ENCODE data around the gene GRHL1.
A peak's percentile ranks its signal among the peaks of the same experiment; 100 is the strongest.

The GRHL1 gene

DNA sequence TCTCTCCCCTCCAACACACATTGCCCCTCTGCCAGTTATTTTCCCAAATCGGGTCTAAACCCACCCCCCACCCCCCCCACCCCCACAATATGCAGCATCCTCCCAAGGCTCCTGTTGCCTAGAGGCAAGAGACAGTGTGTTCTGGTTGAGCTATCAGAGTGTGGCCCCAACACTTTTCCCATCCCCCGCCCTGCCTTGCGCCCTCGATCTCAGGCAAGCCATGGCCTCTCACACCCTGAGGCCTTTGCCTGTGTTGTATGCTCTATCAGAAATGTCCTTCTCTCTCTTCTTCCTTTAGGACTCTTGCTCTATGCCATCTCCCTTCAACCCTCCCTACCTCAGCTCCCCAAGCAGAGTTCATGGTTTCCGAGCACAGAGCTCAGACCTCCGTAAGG lies 9.5 kb upstream of the GRHL1 start:
- Histone ChIP-seq H3K9me3 (replicated peaks in 1 of 2; ENCODE audit: control insufficient read depth in 2 of 2, insufficient read depth in 1 of 2, low read depth in 1 of 2, low read length in 2 of 2) (no peaks in the 10 kb centered on the region), H3K4me3 (ENCODE audit: low read length in 2 of 2) (no peak overlapping the region), H3K27ac (replicated peaks; ENCODE audit: low read length) (no peak overlapping the region), H3K18ac (ENCODE audit: low read length) (peak overlapping the region; percentile 12), H3K9ac (ENCODE audit: low read depth, low read length, poor library complexity) (no peak overlapping the region), H3K4me1 (ENCODE audit: control insufficient read depth in 2 of 2, insufficient read depth in 1 of 2, low read depth in 1 of 2, low read length in 2 of 2) (peaks cover 9 to 12% of the 10 kb centered on the region in 2 donors), H2BK120ac (ENCODE audit: low read depth, low read length) (no peak overlapping the region), H2BK15ac (ENCODE audit: low read length) (no peak overlapping the region), H4K91ac (ENCODE audit: low read depth, low read length, poor library complexity) (no peak overlapping the region), H4K8ac (ENCODE audit: low read depth, low read length) (peak overlapping the region; percentile 93), H3K23ac (ENCODE audit: low read depth, low read length, poor library complexity) (no peak overlapping the region), H3K79me1 (ENCODE audit: low read depth, low read length) (no peaks in the 10 kb centered on the region), H2BK12ac (ENCODE audit: low read length) (no peak overlapping the region), H3K14ac (ENCODE audit: low read length) (no peak overlapping the region), H2BK5ac (ENCODE audit: low read length) (no peak overlapping the region), H2AFZ (ENCODE audit: low read length) (no peak overlapping the region), H3K4ac (ENCODE audit: low read length) (no peak overlapping the region), H3K36me3 (replicated peaks in 1 of 2; ENCODE audit: control insufficient read depth in 2 of 2, insufficient read depth in 2 of 2, low read length in 2 of 2) (no peaks in the 10 kb centered on the region), H2AK5ac (ENCODE audit: low read depth, low read length) (no peak overlapping the region), H3K27me3 (ENCODE audit: control insufficient read depth in 3 of 3, insufficient read depth in 3 of 3, low read depth in 1 of 3, low read length in 3 of 3) (peaks cover 0 to 13% (median 0%) of the 10 kb centered on the region in 3 experiments), H3K4me2 (ENCODE audit: insufficient read depth, low read length, poor library complexity, severe bottlenecking) (no peak overlapping the region)
- WGBS, 2 donors (ENCODE audit: extremely low coverage in 2 of 2, insufficient read length in 2 of 2, insufficient replicate concordance in 1 of 2) = no CpG with 5 or more reads among the region's 6 CpGs
- DNase-seq (ENCODE audit: low spot score) = no peak

DNA sequence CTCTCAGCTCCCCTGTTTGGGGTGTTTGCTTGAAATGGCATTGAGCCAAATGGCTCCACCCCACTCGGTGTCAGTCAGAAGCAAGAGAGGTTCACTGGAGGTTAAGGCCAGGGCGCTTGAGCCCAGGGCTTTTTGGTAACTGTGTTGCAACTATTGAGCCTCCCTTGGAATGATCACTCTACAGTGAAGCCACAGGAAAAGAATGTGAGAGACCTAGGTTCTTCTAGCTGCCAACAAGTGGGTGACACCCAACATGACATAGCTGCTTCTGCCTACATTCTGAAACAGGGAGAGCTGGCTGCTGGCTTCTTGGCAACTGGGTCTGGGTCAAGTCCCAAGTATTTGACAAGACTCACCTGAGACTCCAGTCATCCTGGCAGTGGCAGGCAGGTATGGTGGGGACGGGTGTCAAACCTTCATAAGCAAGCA lies 7.1 kb upstream of the GRHL1 start:
- H3K4me3 ChIP-seq (ENCODE audit: low read length in 2 of 2) = no peak overlapping the region
- H2BK120ac ChIP-seq (ENCODE audit: low read depth, low read length) = no peak overlapping the region
- WGBS, 2 donors (ENCODE audit: extremely low coverage in 2 of 2, insufficient read length in 2 of 2, insufficient replicate concordance in 1 of 2) = no CpG with 5 or more reads among the region's 3 CpGs
- no peak for DNase-seq (ENCODE audit: low spot score)
- no peak overlapping the region for H3K14ac ChIP-seq (ENCODE audit: low read length)
- no peak overlapping the region for H3K23ac ChIP-seq (ENCODE audit: low read depth, low read length, poor library complexity)
- H2BK12ac ChIP-seq (ENCODE audit: low read length) = no peak overlapping the region
- no peak overlapping the region for H2AK5ac ChIP-seq (ENCODE audit: low read depth, low read length)
- no peak overlapping the region for H4K8ac ChIP-seq (ENCODE audit: low read depth, low read length)
- peaks cover 8 to 12% of the 10 kb centered on the region in 2 donors for H3K4me1 ChIP-seq (ENCODE audit: control insufficient read depth in 2 of 2, insufficient read depth in 1 of 2, low read depth in 1 of 2, low read length in 2 of 2)
- H3K79me1 ChIP-seq (ENCODE audit: low read depth, low read length) = no peaks in the 10 kb centered on the region
- H3K4ac ChIP-seq (ENCODE audit: low read length) = no peak overlapping the region
- H4K91ac ChIP-seq (ENCODE audit: low read depth, low read length, poor library complexity) = no peak overlapping the region
- peaks cover 0 to 20% (median 0%) of the 10 kb centered on the region in 3 experiments for H3K27me3 ChIP-seq (ENCODE audit: control insufficient read depth in 3 of 3, insufficient read depth in 3 of 3, low read depth in 1 of 3, low read length in 3 of 3)
- no peaks in the 10 kb centered on the region for H3K9me3 ChIP-seq (replicated peaks in 1 of 2; ENCODE audit: control insufficient read depth in 2 of 2, insufficient read depth in 1 of 2, low read depth in 1 of 2, low read length in 2 of 2)
- H3K9ac ChIP-seq (ENCODE audit: low read depth, low read length, poor library complexity) = no peak overlapping the region
- H2AFZ ChIP-seq (ENCODE audit: low read length) = no peak overlapping the region
- H3K18ac ChIP-seq (ENCODE audit: low read length) = no peak overlapping the region
- H2BK5ac ChIP-seq (ENCODE audit: low read length) = no peak overlapping the region
- H3K36me3 ChIP-seq (replicated peaks in 1 of 2; ENCODE audit: control insufficient read depth in 2 of 2, insufficient read depth in 2 of 2, low read length in 2 of 2) = no peaks in the 10 kb centered on the region
- H3K4me2 ChIP-seq (ENCODE audit: insufficient read depth, low read length, poor library complexity, severe bottlenecking) = no peak overlapping the region
- no peak overlapping the region for H2BK15ac ChIP-seq (ENCODE audit: low read length)
- H3K27ac ChIP-seq (replicated peaks; ENCODE audit: low read length) = no peak overlapping the region

DNA sequence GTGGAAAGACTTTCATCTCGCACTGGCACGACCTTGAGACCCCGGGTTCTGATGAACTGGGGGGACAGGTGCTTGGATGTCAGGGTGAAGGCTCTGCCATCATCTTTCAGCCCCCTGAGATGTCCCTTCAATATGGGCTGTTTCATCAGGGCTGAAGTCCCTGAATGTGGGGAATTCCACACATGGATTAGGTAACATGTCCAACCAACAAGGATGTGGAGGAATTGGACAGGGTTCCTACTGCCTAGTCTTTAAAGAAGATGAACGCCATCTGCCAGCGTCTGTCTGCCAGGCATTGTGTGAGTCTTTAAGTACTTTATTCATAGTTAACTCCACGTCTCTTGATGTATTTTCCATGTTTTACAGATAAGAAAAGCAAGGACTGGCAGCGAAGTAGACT lies 5.9 kb upstream of the GRHL1 start:
- Histone ChIP-seq H3K79me1 (ENCODE audit: low read depth, low read length) (no peaks in the 10 kb centered on the region), H3K9ac (ENCODE audit: low read depth, low read length, poor library complexity) (no peak overlapping the region), H4K8ac (ENCODE audit: low read depth, low read length) (no peak overlapping the region), H3K4me3 (ENCODE audit: low read length in 2 of 2) (no peak overlapping the region), H3K14ac (ENCODE audit: low read length) (no peak overlapping the region), H3K18ac (ENCODE audit: low read length) (no peak overlapping the region), H2AFZ (ENCODE audit: low read length) (no peak overlapping the region), H2BK15ac (ENCODE audit: low read length) (no peak overlapping the region), H2BK12ac (ENCODE audit: low read length) (no peak overlapping the region), H2AK5ac (ENCODE audit: low read depth, low read length) (no peak overlapping the region), H3K27ac (replicated peaks; ENCODE audit: low read length) (no peak overlapping the region), H3K23ac (ENCODE audit: low read depth, low read length, poor library complexity) (no peak overlapping the region), H2BK5ac (ENCODE audit: low read length) (no peak overlapping the region), H3K9me3 (replicated peaks in 1 of 2; ENCODE audit: control insufficient read depth in 2 of 2, insufficient read depth in 1 of 2, low read depth in 1 of 2, low read length in 2 of 2) (no peaks in the 10 kb centered on the region), H3K36me3 (replicated peaks in 1 of 2; ENCODE audit: control insufficient read depth in 2 of 2, insufficient read depth in 2 of 2, low read length in 2 of 2) (no peaks in the 10 kb centered on the region), H2BK120ac (ENCODE audit: low read depth, low read length) (no peak overlapping the region), H3K4me2 (ENCODE audit: insufficient read depth, low read length, poor library complexity, severe bottlenecking) (no peak overlapping the region), H4K91ac (ENCODE audit: low read depth, low read length, poor library complexity) (no peak overlapping the region), H3K4me1 (ENCODE audit: control insufficient read depth in 2 of 2, insufficient read depth in 1 of 2, low read depth in 1 of 2, low read length in 2 of 2) (peaks cover 2 to 7% of the 10 kb centered on the region in 2 donors), H3K4ac (ENCODE audit: low read length) (no peak overlapping the region), H3K27me3 (ENCODE audit: control insufficient read depth in 3 of 3, insufficient read depth in 3 of 3, low read depth in 1 of 3, low read length in 3 of 3) (peaks cover 4 to 33% (median 12%) of the 10 kb centered on the region in 3 experiments)
- no CpG with 5 or more reads among the region's 7 CpGs for WGBS, 2 donors (ENCODE audit: extremely low coverage in 2 of 2, insufficient read length in 2 of 2, insufficient replicate concordance in 1 of 2)
- no peak for DNase-seq (ENCODE audit: low spot score)

DNA sequence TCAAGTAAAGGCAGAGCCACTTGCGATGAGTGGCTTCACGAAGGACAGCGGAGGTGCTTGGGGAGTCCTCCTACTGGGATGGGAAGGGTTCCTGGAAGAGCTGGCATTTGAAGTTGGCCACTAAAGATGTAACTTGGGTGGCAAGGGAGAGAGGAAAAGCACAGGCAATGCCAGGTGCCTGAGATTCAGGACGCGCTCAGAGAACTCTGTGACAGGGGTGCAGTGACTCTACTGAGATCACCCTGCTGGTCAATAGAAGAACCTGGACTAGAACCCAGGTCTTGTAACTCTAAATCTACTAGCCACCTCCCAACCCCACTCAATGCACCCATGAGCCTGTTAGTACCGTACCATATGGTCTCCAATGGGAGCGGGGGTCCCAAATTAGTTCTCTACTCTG lies 5.4 kb upstream of the GRHL1 start:
- no peak overlapping the region for H4K8ac ChIP-seq (ENCODE audit: low read depth, low read length)
- peaks cover 4 to 37% (median 16%) of the 10 kb centered on the region in 3 experiments for H3K27me3 ChIP-seq (ENCODE audit: control insufficient read depth in 3 of 3, insufficient read depth in 3 of 3, low read depth in 1 of 3, low read length in 3 of 3)
- H3K4me3 ChIP-seq (ENCODE audit: low read length in 2 of 2) = no peak overlapping the region
- H2AK5ac ChIP-seq (ENCODE audit: low read depth, low read length) = no peak overlapping the region
- no peak overlapping the region for H3K4me2 ChIP-seq (ENCODE audit: insufficient read depth, low read length, poor library complexity, severe bottlenecking)
- WGBS, 2 donors (ENCODE audit: extremely low coverage in 2 of 2, insufficient read length in 2 of 2, insufficient replicate concordance in 1 of 2) = no CpG with 5 or more reads among the region's 7 CpGs
- H3K9ac ChIP-seq (ENCODE audit: low read depth, low read length, poor library complexity) = no peak overlapping the region
- H2BK120ac ChIP-seq (ENCODE audit: low read depth, low read length) = no peak overlapping the region
- no peak overlapping the region for H3K27ac ChIP-seq (replicated peaks; ENCODE audit: low read length)
- no peak overlapping the region for H3K4ac ChIP-seq (ENCODE audit: low read length)
- H4K91ac ChIP-seq (ENCODE audit: low read depth, low read length, poor library complexity) = no peak overlapping the region
- H3K14ac ChIP-seq (ENCODE audit: low read length) = no peak overlapping the region
- H3K79me1 ChIP-seq (ENCODE audit: low read depth, low read length) = no peaks in the 10 kb centered on the region
- H2AFZ ChIP-seq (ENCODE audit: low read length) = no peak overlapping the region
- no peak overlapping the region for H2BK5ac ChIP-seq (ENCODE audit: low read length)
- H3K18ac ChIP-seq (ENCODE audit: low read length) = no peak overlapping the region
- DNase-seq (ENCODE audit: low spot score) = no peak
- no peak overlapping the region for H3K23ac ChIP-seq (ENCODE audit: low read depth, low read length, poor library complexity)
- no peak overlapping the region for H2BK12ac ChIP-seq (ENCODE audit: low read length)
- peaks cover 0 to 5% of the 10 kb centered on the region in 2 donors for H3K4me1 ChIP-seq (ENCODE audit: control insufficient read depth in 2 of 2, insufficient read depth in 1 of 2, low read depth in 1 of 2, low read length in 2 of 2)
- no peaks in the 10 kb centered on the region for H3K9me3 ChIP-seq (replicated peaks in 1 of 2; ENCODE audit: control insufficient read depth in 2 of 2, insufficient read depth in 1 of 2, low read depth in 1 of 2, low read length in 2 of 2)
- no peak overlapping the region for H2BK15ac ChIP-seq (ENCODE audit: low read length)
- no peaks in the 10 kb centered on the region for H3K36me3 ChIP-seq (replicated peaks in 1 of 2; ENCODE audit: control insufficient read depth in 2 of 2, insufficient read depth in 2 of 2, low read length in 2 of 2)
